RWPE1 (cell line): ENCODE measurements around the gene NRAP.

Experiments
- CTCF ChIA-PET: fragments of 350-600 bp; sonication (Branson Sonifier 250); formaldehyde crosslinking; extraction: SDS; loops from one replicate; lab custom pipeline; 2021; lab: Yijun Ruan, JAX
- POLR2A ChIA-PET: fragments of 400-600 bp; formaldehyde crosslinking; extraction: SDS; loops from one replicate; lab custom pipeline; 2020; ENCODE audit warnings: antibody characterized with exemption; ENCODE audit not compliant: low non-redundant PET; lab: Yijun Ruan, JAX
- DNase-seq: peaks from one replicate; pipeline ENCODE4 v3.0.0; 2012; ENCODE audit warnings: low spot score
- H3K27ac ChIP-seq: fragments of 450-650 bp; 2 replicates; pipeline ENCODE4 v1.5.1; 2017
- TF ChIP-seq, protein P1 (sequence below): fragments of 450-650 bp; conservative IDR thresholded peaks from 2 replicates; pipeline ENCODE4 v1.5.1; 2017; ENCODE audit warnings: low read depth, mild to moderate bottlenecking

NRAP gene

DNA sequence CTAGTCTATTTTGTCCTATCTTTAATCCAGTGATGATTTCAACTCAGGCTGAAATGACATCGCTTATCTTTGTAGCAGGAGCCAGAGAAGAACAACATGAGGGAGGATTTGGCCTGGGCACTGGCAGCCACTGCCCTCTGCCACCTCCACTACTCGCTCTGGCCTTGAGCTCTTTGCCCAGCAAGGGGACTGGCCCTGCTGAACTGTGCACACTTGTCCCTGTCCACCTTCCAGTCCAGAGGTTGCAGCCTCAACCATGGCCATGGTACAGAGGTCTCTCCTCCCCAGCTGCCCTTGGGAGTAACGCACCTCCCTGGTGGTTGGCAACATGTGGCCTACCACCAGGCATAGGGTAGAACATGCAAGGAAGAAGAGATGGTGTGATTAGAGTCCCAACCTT, 102.6 kb downstream of the NRAP start:
- H3K27ac ChIP-seq: no peak overlapping the region
- no peak for DNase-seq
- ChIA-PET POLR2A (no interaction called here), CTCF (interaction anchor here (0.5 to 0.6 kb wide), 2 partner anchors 11 to 13 kb away, joined by 3 read pairs; no protein-coding TSS in a partner anchor)
- TF ChIP-seq, protein P1, sequence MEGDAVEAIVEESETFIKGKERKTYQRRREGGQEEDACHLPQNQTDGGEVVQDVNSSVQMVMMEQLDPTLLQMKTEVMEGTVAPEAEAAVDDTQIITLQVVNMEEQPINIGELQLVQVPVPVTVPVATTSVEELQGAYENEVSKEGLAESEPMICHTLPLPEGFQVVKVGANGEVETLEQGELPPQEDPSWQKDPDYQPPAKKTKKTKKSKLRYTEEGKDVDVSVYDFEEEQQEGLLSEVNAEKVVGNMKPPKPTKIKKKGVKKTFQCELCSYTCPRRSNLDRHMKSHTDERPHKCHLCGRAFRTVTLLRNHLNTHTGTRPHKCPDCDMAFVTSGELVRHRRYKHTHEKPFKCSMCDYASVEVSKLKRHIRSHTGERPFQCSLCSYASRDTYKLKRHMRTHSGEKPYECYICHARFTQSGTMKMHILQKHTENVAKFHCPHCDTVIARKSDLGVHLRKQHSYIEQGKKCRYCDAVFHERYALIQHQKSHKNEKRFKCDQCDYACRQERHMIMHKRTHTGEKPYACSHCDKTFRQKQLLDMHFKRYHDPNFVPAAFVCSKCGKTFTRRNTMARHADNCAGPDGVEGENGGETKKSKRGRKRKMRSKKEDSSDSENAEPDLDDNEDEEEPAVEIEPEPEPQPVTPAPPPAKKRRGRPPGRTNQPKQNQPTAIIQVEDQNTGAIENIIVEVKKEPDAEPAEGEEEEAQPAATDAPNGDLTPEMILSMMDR: no peak

DNA sequence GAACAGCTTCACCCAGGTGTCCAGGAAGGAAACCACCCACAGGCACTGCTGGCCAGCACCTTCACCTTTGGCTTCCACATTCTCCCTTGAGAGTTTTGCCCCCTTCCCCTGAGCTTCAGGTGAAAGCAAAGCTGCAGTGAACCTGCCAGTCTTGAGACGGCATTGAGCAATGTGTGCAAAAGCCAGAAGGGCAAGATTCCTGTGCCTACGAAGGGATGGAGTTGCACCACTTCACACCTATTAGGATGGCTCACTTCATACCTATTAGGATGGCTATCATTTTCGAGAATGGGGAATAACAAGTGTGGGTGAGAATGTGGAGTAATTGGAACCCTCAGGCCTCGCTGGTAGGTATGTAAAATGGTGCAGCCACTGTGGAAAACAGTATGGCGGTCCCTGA, 103.8 kb downstream of the NRAP start:
- DNase-seq: no peak
- POLR2A ChIA-PET: no interaction called here
- CTCF ChIA-PET: no interaction called here
- TF ChIP-seq, protein P1: no peak
- no peak overlapping the region for H3K27ac ChIP-seq

DNA sequence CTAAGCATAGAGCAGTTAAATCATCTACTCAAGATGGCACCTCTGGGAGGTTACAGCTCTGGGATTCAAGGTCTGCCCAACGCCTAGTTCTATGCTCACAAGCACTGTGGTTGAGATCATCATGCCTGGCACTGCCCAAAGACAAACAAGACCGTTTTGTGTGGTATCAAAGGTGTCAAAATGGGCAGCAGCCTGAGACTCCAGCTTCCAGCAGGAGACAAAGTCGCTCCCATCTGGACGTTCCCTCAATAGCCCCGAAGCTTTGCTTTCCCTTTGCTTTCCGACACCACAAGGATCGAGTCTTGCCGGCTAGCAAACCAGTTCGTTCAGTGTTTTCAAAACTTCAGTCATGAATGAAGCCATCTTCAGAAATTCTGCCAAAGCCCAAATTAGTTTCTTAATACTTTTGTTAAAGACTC, 105.9 kb downstream of the NRAP start:
- TF ChIP-seq, protein P1: no peak
- POLR2A ChIA-PET: no interaction called here
- CTCF ChIA-PET: interaction anchor here (0.5 to 0.9 kb wide), 2 partner anchors 37 to 201 kb away, joined by 3 to 6 read pairs; no protein-coding TSS in a partner anchor
- DNase-seq: no peak
- no peak overlapping the region for H3K27ac ChIP-seq

DNA sequence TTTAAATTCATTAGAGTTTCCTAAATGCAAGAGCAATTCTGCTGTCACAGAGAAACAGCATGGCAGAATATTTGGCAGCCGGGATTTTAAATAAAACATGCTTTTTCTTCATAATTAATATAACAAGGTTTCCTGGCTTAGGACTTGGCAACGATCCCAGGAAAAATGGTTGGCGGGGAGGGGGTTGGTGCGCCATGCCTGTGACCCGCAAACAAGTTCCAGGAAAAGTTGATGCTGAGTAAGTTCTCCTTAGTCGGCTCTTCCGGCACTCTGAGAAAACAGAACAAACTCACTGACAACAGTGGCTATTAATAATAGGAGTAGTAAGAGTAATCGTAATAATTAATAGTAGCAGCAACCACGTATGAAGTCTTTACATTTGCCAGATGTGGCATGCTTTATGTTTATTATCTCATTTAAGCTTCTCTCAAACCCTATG, 106.4 kb downstream of the NRAP start:
- CTCF ChIA-PET: interaction anchor here (0.5 kb wide), 1 partner anchor 200 kb away, joined by 6 read pairs; no protein-coding TSS in a partner anchor
- TF ChIP-seq, protein P1: no peak
- POLR2A ChIA-PET: no interaction called here
- H3K27ac ChIP-seq: no peak overlapping the region
- DNase-seq: no peak

DNA sequence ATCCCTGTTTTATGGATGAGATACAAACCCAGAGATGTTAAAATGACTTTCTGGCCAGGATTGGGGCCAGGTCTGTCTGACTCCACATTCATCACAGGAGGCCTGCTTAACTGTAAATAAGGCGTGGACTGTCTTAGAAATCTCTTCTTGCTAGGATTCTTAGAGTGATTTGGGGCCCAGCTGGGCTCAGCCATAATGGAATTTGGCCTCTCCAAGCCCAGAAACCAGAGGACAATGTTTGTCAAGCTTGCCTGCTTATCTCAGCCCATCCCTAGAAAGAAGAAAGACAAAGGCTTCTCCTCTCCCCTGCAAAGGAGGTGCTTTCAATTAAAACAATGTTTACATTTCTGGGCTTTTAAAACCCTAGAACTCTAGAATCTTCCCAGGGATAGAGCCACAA, 108.1 kb downstream of the NRAP start:
- TF ChIP-seq, protein P1: no peak
- ChIA-PET CTCF (interaction anchor here (0.6 to 1.6 kb wide), 3 partner anchors 8 to 396 kb away, joined by 3 to 10 read pairs (median 9); no protein-coding TSS in a partner anchor), POLR2A (no interaction called here)
- no peak overlapping the region for H3K27ac ChIP-seq
- no peak for DNase-seq

DNA sequence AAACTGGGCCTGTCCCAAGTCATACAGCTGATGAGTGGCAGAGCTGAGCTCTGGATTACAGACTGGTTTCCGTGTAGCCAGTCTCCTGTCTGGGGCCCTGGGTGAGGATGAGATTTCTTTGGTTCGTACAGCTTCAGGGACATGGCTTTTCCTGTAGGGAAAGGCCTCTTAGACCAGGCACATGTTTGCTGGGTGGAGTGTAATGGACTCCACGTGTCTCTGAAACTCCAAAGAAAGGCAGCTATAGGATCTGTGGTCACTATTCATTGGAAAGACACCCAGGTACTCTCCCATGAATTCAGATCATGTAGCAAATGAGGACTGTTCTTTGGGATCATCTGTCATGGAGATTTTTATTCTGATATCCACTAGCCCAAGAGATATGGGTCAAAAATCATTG, 108.6 kb downstream of the NRAP start:
- ChIA-PET POLR2A (no interaction called here), CTCF (interaction anchor here (0.6 to 1.6 kb wide), 4 partner anchors 9 to 396 kb away, joined by 3 to 10 read pairs (median 6); no protein-coding TSS in a partner anchor)
- no peak for DNase-seq
- TF ChIP-seq, protein P1: no peak
- no peak overlapping the region for H3K27ac ChIP-seq
